HepG2 (cell line): Measurements from ENCODE around the gene IRS1.

Experiments
- HMG20A ChIP-seq: IDR thresholded peaks from 2 replicates; pipeline ENCODE4 v1.6.1; 2016; ENCODE audit warnings: borderline replicate concordance
- ZNF781 ChIP-seq: sonication (generic); formaldehyde crosslinking; IDR thresholded peaks from 2 replicates; pipeline ENCODE4 v1.5.1; 2020; ENCODE audit warnings: borderline replicate concordance, mild to moderate bottlenecking, missing genetic modification reagents; ENCODE audit errors: not compliant biosample characterization
- ZNF792 ChIP-seq: IDR thresholded peaks from 2 replicates; pipeline ENCODE4 v1.6.1; 2016

DNA sequence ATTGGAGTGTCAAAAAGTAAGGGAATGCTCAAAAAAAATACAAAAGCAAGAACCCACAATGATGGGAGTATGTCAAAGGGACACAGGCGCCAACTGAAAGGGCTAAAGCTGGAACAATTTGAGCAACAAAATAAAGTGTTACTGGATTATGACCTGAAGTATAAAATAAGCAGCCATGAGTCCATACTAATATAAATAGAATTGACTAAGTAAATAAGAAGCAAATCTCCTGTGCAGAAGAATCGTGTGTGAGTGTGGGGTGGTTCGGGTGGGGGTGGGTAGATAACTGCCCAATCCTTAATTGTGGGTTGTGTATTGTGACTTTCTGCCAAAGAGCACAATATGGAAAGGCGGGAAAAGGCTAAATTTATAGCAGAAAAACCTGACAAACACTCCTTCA lies 23.5 kb downstream of the IRS1 start:
- TF ChIP-seq ZNF781 (CRISPR knock-in tag) (no peak), HMG20A (CRISPR knock-in tag) (no peak), ZNF792 (CRISPR knock-in tag) (no peak)
